ENCODE measurements around the gene TRAPPC5.

GRCh38 chr19:7687177-7687576 lies 6.5 kb downstream of the TRAPPC5 start:
- no peak for TF ChIP-seq CREM (CRISPR knock-in tag; IDR thresholded peaks at IDR 0.05)
- TF ChIP-seq, protein P1, sequence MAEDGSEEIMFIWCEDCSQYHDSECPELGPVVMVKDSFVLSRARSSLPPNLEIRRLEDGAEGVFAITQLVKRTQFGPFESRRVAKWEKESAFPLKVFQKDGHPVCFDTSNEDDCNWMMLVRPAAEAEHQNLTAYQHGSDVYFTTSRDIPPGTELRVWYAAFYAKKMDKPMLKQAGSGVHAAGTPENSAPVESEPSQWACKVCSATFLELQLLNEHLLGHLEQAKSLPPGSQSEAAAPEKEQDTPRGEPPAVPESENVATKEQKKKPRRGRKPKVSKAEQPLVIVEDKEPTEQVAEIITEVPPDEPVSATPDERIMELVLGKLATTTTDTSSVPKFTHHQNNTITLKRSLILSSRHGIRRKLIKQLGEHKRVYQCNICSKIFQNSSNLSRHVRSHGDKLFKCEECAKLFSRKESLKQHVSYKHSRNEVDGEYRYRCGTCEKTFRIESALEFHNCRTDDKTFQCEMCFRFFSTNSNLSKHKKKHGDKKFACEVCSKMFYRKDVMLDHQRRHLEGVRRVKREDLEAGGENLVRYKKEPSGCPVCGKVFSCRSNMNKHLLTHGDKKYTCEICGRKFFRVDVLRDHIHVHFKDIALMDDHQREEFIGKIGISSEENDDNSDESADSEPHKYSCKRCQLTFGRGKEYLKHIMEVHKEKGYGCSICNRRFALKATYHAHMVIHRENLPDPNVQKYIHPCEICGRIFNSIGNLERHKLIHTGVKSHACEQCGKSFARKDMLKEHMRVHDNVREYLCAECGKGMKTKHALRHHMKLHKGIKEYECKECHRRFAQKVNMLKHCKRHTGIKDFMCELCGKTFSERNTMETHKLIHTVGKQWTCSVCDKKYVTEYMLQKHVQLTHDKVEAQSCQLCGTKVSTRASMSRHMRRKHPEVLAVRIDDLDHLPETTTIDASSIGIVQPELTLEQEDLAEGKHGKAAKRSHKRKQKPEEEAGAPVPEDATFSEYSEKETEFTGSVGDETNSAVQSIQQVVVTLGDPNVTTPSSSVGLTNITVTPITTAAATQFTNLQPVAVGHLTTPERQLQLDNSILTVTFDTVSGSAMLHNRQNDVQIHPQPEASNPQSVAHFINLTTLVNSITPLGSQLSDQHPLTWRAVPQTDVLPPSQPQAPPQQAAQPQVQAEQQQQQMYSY (CRISPR knock-in tag; IDR thresholded peaks at IDR 0.05): no peak
- TF ChIP-seq, protein P2, sequence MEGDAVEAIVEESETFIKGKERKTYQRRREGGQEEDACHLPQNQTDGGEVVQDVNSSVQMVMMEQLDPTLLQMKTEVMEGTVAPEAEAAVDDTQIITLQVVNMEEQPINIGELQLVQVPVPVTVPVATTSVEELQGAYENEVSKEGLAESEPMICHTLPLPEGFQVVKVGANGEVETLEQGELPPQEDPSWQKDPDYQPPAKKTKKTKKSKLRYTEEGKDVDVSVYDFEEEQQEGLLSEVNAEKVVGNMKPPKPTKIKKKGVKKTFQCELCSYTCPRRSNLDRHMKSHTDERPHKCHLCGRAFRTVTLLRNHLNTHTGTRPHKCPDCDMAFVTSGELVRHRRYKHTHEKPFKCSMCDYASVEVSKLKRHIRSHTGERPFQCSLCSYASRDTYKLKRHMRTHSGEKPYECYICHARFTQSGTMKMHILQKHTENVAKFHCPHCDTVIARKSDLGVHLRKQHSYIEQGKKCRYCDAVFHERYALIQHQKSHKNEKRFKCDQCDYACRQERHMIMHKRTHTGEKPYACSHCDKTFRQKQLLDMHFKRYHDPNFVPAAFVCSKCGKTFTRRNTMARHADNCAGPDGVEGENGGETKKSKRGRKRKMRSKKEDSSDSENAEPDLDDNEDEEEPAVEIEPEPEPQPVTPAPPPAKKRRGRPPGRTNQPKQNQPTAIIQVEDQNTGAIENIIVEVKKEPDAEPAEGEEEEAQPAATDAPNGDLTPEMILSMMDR (IDR thresholded peaks at IDR 0.05): no peak
- TF ChIP-seq FOXK1 (CRISPR knock-in tag; IDR thresholded peaks at IDR 0.05): no peak
- TF ChIP-seq, protein P3, sequence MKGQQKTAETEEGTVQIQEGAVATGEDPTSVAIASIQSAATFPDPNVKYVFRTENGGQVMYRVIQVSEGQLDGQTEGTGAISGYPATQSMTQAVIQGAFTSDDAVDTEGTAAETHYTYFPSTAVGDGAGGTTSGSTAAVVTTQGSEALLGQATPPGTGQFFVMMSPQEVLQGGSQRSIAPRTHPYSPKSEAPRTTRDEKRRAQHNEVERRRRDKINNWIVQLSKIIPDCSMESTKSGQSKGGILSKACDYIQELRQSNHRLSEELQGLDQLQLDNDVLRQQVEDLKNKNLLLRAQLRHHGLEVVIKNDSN (CRISPR knock-in tag; IDR thresholded peaks at IDR 0.05): no peak
- no peak for TF ChIP-seq FOXP1 (CRISPR knock-in tag; IDR thresholded peaks at IDR 0.05; ENCODE audit: borderline replicate concordance)
- TF ChIP-seq, protein P4, sequence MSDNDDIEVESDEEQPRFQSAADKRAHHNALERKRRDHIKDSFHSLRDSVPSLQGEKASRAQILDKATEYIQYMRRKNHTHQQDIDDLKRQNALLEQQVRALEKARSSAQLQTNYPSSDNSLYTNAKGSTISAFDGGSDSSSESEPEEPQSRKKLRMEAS (CRISPR knock-in tag; IDR thresholded peaks at IDR 0.05): no peak
- no peak for TF ChIP-seq GABPB1 (CRISPR knock-in tag; IDR thresholded peaks at IDR 0.05)
- no peak for TF ChIP-seq MYBL2 (CRISPR knock-in tag; IDR thresholded peaks at IDR 0.05)
- no peak for TF ChIP-seq ZNF512 (CRISPR knock-in tag; IDR thresholded peaks at IDR 0.05; ENCODE audit: borderline replicate concordance)
